CD4-positive, alpha-beta T cell treated with Interleukin-6 at 100 ng/mL for 8 hours (primary cell): ENCODE data around the gene CLCN6.

Experiments
- DNase-seq: peaks from one replicate; pipeline ENCODE4 v3.0.0-alpha.2; 2020; ENCODE audit warnings: mixed read lengths, low spot score

The CLCN6 gene

GRCh38 chr1:11880181-11880575, 74.2 kb downstream of the CLCN6 start:
- DNase-seq, result no peak

GRCh38 chr1:11880911-11881748, 75.1 kb downstream of the CLCN6 start:
- no peak for DNase-seq

DNA sequence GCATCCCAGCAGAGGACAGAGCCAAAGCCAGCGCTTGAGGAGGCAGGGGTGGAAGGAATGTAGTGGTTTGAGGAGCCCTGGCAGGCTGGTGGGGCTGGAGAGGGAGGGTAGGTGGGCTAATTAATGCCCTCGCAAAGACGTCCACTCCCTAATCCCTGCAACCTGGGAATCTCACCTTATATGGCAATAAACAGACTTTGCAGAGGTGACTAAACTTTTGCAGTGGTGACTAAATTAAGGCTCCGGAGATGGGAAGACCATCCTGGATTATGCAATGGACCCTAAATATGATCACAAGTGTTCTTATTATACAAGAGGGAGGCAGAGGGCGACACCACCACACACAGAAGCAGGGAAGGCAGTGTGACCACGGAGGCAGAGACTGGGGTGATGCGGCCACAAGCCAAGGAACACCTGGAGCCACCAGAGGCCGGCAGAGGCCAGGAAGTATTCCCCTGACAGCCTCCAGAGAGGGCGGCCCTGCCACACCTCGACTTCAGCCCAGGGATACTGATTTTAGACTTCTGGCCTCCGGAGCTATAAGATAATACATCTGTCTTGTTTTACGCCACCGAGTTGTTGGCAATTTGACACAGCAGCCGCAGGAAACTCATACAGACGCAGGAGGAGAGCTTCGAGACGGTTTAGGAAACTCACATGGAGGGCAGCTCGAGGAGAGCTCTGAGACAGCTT, 75.9 kb downstream of the CLCN6 start:
- DNase-seq, result no peak

- DNase-seq, result no peak
These were observed 77.0 kb downstream of the CLCN6 start for GRCh38 chr1:11882814-11883538.

DNA sequence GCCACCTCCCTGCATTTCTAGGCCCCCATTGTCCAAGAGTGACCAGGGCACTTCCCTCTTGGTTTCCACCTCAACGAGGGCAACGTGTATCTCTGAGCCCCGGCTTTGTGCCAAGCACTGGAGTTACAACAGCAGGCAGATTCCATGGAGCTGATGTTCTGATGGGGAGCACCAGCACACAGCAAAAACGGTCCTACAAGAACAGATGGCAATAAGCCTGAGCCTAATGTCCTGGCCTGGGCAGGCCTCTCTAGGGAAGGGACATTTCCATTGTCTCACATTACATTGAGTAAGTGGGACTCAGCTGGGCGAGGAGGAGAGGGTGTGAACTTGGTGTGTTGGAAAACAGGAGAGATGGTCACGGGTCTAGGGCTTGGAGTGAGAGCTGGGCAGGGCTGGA, 79.9 kb downstream of the CLCN6 start:
- DNase-seq, result no peak

DNA sequence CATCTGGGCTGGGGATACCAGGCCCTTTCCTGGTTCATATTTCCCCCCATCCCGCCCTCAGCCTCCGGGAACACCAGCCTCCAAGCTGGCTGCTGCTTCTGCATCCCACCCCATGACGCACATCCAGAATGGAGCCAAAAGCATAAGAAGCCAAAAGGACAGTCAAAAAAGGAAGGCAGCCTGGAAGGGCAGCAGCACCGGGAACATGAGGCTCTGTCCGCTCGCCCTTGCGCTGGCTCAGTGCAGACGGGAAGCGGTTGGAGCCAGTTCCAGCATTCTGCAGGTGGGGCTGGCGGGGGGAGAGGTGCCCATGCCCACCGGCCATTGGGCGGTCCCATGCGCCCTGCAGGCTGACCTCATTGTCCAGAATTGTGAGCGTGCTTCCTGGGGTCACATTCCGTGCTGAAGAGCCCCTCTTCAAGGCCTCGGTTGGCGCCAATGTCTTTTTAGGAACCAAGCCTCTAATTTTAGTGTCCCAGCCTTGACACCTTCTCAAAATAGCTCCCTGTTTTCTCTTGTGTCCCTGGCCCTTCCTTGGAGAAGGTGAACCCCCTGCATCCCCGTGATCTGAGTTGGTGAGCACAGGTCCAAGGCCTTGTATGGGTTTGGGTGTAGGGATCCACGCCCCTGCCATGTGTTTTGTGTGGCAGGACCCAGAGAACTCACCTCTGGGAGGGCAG, 81.1 kb downstream of the CLCN6 start:
- no peak for DNase-seq

DNA sequence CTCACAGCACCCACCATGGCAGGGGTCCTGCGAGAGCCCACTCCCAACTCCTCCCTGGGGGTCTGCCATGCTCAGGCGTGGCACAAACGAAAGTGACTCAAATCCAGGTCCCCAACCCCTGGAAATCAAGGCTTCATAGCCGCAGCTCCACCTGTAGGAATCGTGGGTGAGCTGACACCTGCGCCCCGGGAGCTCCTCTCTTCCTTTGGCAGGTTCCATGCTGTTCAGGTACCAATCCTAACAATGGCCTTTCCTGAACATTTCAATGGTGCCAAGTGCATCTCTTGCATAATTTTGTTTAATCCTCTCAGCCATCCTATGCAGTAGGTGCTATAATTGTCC, 81.6 kb downstream of the CLCN6 start:
- no peak for DNase-seq

DNA sequence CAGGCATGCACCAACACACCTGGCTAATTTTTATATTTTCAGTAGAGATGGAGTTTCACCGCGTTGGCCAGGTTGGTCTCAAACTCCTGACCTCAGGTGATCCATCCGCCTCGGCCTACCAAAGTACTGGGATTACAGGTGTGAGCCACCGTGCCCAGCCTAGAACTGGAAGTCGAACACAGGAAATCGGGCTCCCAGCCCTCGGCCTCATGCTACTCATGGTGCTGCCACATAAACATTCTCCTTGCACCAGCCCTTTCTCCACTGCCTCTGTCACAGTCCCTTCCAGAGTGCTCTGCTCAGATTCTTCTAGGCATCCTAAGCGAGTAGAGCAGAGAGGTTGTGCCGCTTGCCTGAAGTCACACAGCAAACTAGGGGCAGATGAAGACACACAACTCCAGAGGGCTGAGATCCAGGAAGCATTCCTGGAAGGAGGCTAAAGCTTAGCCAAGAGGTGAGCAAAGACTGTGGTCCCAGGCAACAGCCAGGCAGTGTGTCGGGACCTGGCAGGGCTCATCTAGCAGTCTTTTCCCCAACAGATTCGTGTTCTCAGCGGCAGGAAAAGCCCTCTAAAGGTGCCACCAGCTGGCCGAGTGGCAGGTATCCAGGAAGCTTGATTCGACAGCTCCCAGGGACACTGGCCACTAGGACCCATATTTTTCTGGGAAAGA, 82.3 kb downstream of the CLCN6 start:
- DNase-seq, result no peak

DNA sequence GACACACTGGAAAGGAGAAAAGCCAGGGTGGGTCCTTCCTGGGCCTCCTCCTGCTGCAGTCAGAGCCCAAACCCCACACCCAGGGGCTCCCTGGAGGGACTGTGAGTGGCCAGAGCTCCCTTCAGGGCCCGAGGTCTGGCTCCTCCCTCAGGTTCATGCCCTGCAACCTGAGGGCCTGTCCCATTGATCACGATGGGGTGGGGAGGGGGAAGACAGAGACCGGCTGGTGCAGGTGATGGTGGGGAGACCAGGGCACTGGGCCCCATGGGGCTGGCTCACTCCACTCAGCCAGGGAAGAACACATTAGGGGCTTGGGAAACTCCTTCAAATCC, 82.9 kb downstream of the CLCN6 start:
- DNase-seq, result no peak

DNA sequence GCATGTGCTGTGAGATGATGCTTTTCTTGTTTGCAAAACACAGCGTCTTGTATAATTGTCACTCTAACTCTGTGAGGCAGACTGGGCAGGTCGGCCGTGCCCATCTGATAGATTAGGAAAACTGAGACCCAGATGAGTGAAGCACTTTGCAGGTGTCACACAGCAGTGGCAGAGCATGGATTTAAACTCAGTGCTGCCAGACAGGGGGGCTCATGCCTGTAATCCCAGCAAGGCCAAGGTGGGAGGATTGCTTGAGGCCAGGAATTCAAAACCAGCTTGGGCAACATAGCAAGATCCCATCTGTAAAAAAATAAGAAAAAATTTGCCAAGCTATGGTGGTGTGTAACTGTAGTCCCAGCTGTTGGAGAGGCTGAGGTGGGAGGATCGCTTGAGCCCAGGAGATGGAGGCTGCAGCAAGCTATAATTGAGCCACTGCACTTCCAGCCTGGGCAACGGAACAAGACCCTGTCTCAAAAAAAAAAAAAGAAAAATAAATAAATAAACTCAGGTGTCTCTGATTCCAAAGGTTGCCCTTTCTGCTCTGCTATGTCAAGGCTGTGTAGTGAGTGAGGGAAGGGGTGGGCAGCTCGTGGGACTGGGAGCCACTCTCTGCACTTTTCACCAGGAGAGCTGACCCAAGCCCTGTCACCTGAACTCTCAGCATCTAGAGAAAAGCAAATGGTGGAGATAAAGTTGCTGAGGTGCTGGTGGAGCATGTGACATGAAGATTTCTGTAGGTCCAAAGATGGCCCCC, 85.6 kb downstream of the CLCN6 start:
- DNase-seq, result no peak
